Measurements from ENCODE around the gene ACAD10.

ACAD10 gene

DNA sequence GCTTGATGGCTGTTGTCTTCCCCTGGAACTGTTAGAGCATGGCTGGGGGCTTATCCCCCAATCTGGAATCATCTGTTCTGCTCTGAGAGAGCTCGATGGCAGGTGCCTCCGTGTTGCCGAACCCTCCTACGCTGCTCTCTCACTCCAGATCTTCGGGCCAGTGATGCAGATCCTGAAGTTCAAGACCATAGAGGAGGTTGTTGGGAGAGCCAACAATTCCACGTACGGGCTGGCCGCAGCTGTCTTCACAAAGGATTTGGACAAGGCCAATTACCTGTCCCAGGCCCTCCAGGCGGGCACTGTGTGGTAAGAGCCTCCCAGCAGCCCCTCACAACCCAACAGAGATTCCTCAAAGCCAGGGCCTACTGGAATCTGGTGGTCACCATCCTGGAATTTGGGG lies 113.9 kb downstream of the ACAD10 start:
- no peaks in the 10 kb centered on the region for H3K9me3 ChIP-seq (ENCODE audit: control insufficient read depth, insufficient read depth, low read depth, low read length)
- no peak overlapping the region for H3K4me3 ChIP-seq (ENCODE audit: low read depth, low read length)
- H3K4me1 ChIP-seq (ENCODE audit: control insufficient read depth, insufficient read depth, low read length) = no peaks in the 10 kb centered on the region
- peaks cover 16 to 55% of the 10 kb centered on the region in 2 experiments for H3K36me3 ChIP-seq (ENCODE audit: control insufficient read depth in 2 of 2, insufficient read depth in 1 of 2, low read length in 2 of 2)
- ChIA-PET POLR2A (interaction anchor here (1.3 kb wide), 1 partner anchor 32 kb away, joined by 4 read pairs; the partner anchor contains the start of gene ALDH2), CTCF (interaction anchor here (0.7 to 2.5 kb wide), 4 partner anchors 10 to 1297 kb away, joined by 4 to 14 read pairs (median 6); no protein-coding TSS in a partner anchor)
- TF ChIP-seq ZFHX2 (tag by site-specific recombination; conservative IDR thresholded peaks at IDR 0.05) = no peak
- no peak for TF ChIP-seq RBAK (tag by site-specific recombination; IDR thresholded peaks at IDR 0.05)
- no peak for TF ChIP-seq ZFP69B (tag by site-specific recombination; IDR thresholded peaks at IDR 0.05)
- TF ChIP-seq ZNF146 (tag by site-specific recombination; IDR thresholded peaks at IDR 0.05) = no peak
- TF ChIP-seq ZSCAN18 (tag by site-specific recombination; IDR thresholded peaks at IDR 0.05) = no peak
- TF ChIP-seq, protein P1, sequence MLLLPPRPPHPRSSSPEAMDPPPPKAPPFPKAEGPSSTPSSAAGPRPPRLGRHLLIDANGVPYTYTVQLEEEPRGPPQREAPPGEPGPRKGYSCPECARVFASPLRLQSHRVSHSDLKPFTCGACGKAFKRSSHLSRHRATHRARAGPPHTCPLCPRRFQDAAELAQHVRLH (tag by site-specific recombination; IDR thresholded peaks at IDR 0.05) = no peak
- no peak overlapping the region for H3K27ac ChIP-seq (ENCODE audit: extremely low read depth, low read depth, low read length)

DNA sequence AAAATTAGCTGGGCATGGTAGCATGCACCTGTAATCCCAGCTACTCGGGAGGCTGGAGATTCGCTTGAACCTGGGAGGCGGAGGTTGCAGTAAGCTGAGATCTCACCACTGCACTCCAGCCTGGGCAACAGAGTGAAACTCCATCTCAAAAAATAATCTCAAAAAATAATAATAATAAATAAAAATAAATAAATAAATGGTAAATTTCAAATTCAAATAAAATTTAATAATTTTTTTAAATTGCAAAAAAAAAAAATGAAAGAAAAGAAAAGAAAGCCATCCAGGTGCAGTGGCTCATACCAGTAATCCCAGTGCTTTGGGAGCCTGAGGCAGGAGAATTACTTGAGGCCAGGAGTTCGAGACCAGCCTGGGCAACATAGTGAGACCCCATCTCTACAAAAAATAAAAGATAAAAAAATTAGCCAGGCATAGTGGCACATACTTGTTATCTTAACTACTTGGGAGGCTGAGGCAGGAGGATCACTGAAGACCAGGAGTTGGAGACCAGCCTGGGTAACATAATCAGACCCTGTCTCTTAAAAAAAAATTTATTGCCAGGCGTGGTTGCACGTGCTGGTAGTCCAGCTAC lies 117.3 kb downstream of the ACAD10 start:
- ChIA-PET CTCF (no interaction called here), POLR2A (interaction anchor here (0.7 kb wide), 1 partner anchor 70 kb away, joined by 5 read pairs; no protein-coding TSS in a partner anchor)
- Histone ChIP-seq H3K4me1 (ENCODE audit: control insufficient read depth, insufficient read depth, low read length) (no peaks in the 10 kb centered on the region), H3K9me3 (ENCODE audit: control insufficient read depth, insufficient read depth, low read depth, low read length) (no peaks in the 10 kb centered on the region), H3K36me3 (ENCODE audit: control insufficient read depth in 2 of 2, insufficient read depth in 1 of 2, low read length in 2 of 2) (peaks cover 8 to 57% of the 10 kb centered on the region in 2 experiments; a peak in 2 of 3 replicates), H3K27ac (ENCODE audit: extremely low read depth, low read depth, low read length) (no peak overlapping the region), H3K4me3 (ENCODE audit: low read depth, low read length) (no peak overlapping the region)
- TF ChIP-seq ZNF121 (tag by site-specific recombination; IDR thresholded peaks at IDR 0.05) = peak; percentile 62
- TF ChIP-seq, protein P1 (tag by site-specific recombination; IDR thresholded peaks at IDR 0.05) = no peak

- H3K4me3 ChIP-seq (ENCODE audit: low read depth, low read length) = no peak overlapping the region
- no peaks in the 10 kb centered on the region for H3K9me3 ChIP-seq (ENCODE audit: control insufficient read depth, insufficient read depth, low read depth, low read length)
- H3K4me1 ChIP-seq (ENCODE audit: control insufficient read depth, insufficient read depth, low read length) = no peaks in the 10 kb centered on the region
- peaks cover 8 to 56% of the 10 kb centered on the region in 2 experiments; a peak in 2 of 3 replicates for H3K36me3 ChIP-seq (ENCODE audit: control insufficient read depth in 2 of 2, insufficient read depth in 1 of 2, low read length in 2 of 2)
- CTCF ChIA-PET = no interaction called here
- POLR2A ChIA-PET = no interaction called here
- TF ChIP-seq ZNF366 (tag by site-specific recombination; conservative IDR thresholded peaks at IDR 0.05) (no peak), RBAK (tag by site-specific recombination; IDR thresholded peaks at IDR 0.05) (no peak), KLF16 (tag by site-specific recombination; IDR thresholded peaks at IDR 0.05) (no peak), ZNF776 (tag by site-specific recombination; IDR thresholded peaks at IDR 0.05; ENCODE audit: borderline replicate concordance) (no peak), ZBTB17 (tag by site-specific recombination; IDR thresholded peaks at IDR 0.05) (no peak)
- H3K27ac ChIP-seq (ENCODE audit: extremely low read depth, low read depth, low read length) = no peak overlapping the region
Measured at GRCh38 chr12:111803851-111804250, 118.0 kb downstream of the ACAD10 start.

DNA sequence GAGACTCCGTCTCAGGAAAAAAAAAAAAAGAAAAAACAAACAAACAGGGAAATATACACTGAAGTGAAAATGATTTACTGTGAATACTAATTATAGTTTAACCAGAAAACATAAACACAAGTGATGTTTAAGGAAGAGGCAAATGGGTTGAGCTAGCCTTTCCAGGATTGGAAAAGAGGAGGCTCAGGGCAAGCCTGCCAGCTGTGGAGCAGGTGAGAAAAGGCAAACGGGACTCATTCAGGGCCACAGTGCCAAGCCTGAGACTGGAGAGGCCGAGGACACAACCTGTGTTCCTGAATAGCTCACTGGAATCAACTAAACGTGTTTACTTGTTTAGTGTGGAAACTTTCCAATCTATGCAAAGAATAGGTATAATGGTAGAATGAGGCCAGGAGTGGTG lies 120.5 kb downstream of the ACAD10 start:
- CTCF ChIA-PET = interaction anchor here (0.8 to 1.5 kb wide), 2 partner anchors 14 to 410 kb away, joined by 5 read pairs; no protein-coding TSS in a partner anchor

More for the DNA sequence above, 120.5 kb downstream of the ACAD10 start:
- TF ChIP-seq ZNF354C (tag by site-specific recombination; IDR thresholded peaks at IDR 0.05; ENCODE audit: borderline replicate concordance, low read depth) = no peak
- POLR2A ChIA-PET = no interaction called here
- Histone ChIP-seq H3K36me3 (ENCODE audit: control insufficient read depth in 2 of 2, insufficient read depth in 1 of 2, low read length in 2 of 2) (peaks cover 8 to 55% of the 10 kb centered on the region in 2 experiments; a peak in 2 of 3 replicates), H3K4me3 (ENCODE audit: low read depth, low read length) (no peak overlapping the region), H3K9me3 (ENCODE audit: control insufficient read depth, insufficient read depth, low read depth, low read length) (no peaks in the 10 kb centered on the region), H3K4me1 (ENCODE audit: control insufficient read depth, insufficient read depth, low read length) (no peaks in the 10 kb centered on the region), H3K27ac (ENCODE audit: extremely low read depth, low read depth, low read length) (no peak overlapping the region)

Measured in HEK293 (cell line).